HTR-8/SVneo (cell line): ENCODE data around the gene YWHAB.
"Not testable (repeated sequence)": the region's sequence is repeated elsewhere in the genome, so short reads cannot be mapped to it uniquely, and the experiment has no call there.

Experiments
- DNase-seq: peaks from one replicate; pipeline ENCODE4 v3.0.0; 2011; ENCODE audit warnings: low spot score, mixed read lengths; ENCODE audit not compliant: insufficient read length
- FAIRE-seq: peaks from 2 replicates; lab custom pipeline; 2011; peaks lifted over from hg19 to GRCh38; lab: Jason Lieb, UNC

The YWHAB gene

GRCh38 chr20:44864493-44864892 is 21.0 kb upstream of the YWHAB start:
- FAIRE-seq, DNase-seq: not testable (repeated sequence)

GRCh38 chr20:44866703-44867335 is 18.7 kb upstream of the YWHAB start:
- FAIRE-seq (peak; percentile 71), DNase-seq (no peak)

GRCh38 chr20:44869471-44869870 is 16.0 kb upstream of the YWHAB start:
- DNase-seq (no peak), FAIRE-seq (no peak)

DNA sequence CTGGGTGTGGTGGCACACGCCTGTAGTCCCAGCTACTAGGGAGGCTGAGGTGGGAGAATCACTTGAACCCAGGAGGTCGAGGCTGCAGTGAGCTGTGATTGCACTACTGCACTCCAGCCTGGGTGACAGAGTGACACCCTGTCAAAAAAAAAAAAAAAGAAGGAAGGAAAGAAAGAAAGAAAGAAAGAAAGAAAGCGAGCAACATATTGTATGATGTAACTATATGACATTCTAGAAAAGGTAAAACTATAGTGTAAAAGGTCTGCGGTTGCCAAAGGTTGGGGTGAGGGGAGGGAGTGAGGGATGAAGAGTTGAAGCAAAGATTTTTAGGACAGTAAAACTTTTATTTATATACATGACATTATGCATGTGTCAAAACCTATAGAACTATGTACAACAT is 3.1 kb upstream of the YWHAB start:
- FAIRE-seq, DNase-seq: not testable (repeated sequence)

DNA sequence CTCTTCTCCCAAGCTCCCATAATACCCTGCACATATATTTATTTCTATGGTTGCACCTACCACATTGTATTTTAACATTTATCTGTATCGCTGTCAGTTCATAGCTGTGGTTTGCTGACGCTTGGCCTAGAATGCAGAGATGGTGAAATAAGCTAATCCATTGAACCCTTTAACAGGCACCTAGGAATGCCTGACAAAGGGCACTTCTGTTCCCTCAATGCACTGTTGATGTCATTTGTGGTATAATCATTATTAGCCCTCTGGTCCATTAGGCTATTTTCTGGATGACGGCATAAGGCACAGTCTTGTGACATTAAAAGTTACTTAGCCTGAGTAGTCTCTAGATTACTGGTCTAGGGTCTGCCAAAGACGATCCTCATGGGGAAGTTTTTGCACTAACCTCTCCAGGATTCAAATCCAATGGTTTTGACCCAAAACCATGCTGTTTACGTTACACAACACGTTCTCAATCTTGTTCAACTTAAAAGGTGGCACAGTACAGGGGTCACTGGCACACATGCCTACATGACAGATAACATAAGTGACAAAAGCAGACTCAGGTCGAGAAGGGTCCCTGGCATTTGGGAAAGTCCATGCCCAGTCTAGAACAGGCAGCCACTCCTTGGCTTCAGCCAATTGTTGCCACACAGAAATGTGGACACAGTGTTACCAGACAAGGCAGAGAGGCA is 2.1 kb upstream of the YWHAB start:
- DNase-seq, result no peak
- peak; percentile 90 for FAIRE-seq

DNA sequence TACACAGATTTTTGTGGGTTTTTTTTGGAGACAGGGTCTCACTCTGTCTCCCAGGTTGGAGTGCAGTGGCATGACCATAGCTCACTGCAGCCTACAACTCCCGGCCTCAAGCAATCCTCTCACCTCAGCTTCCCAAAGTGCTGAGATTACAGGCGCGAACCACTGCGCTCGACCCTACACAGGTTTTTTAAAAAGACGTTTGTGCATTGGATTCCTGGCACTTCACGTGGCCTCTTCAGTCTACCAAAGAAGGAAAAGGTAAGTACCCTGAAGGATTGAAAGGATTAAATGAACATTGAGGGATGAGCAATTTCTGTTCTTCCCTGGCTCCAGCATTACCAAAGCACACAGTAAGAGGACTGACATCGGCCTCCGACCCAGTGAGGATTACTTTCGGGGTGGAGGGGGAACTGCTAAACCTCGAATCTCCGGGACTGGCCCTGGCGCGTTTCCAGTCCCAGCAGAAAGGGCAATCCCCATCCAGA is 556 bp upstream of the YWHAB start:
- FAIRE-seq (no peak), DNase-seq (no peak)

DNA sequence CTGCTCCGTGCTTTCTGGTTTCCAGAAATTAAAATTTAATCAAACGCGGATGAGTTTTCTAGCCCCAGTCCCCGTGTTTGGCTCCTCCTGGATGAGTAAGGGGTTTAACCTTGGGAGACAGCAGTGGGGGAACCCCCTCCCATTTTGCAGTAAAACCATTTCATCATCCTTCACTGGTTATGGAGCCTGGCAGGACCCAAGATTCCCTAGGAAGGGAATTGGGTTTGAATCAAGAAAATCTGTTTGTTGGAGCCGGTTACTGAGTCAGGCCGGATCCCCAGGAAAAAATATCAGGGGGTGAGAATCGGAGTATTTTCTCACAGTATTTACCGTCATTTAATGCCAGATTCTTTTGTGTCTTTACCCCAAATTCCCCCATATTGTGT is 754 bp downstream of the YWHAB start:
- DNase-seq (no peak), FAIRE-seq (no peak)

- peak; percentile 82 for FAIRE-seq
Measured at GRCh38 chr20:44886828-44887227, 1.3 kb downstream of the YWHAB start.

GRCh38 chr20:44887466-44887865 is 2.0 kb downstream of the YWHAB start:
- FAIRE-seq (no peak), DNase-seq (no peak)

More at GRCh38 chr20:44886828-44887227, 1.3 kb downstream of the YWHAB start:
- no peak for DNase-seq

GRCh38 chr20:44888226-44889103 is 3.0 kb downstream of the YWHAB start:
- DNase-seq (no peak), FAIRE-seq (no peak)

- FAIRE-seq (peak; percentile 4), DNase-seq (no peak)
Measured at GRCh38 chr20:44891826-44892225, 6.3 kb downstream of the YWHAB start.

DNA sequence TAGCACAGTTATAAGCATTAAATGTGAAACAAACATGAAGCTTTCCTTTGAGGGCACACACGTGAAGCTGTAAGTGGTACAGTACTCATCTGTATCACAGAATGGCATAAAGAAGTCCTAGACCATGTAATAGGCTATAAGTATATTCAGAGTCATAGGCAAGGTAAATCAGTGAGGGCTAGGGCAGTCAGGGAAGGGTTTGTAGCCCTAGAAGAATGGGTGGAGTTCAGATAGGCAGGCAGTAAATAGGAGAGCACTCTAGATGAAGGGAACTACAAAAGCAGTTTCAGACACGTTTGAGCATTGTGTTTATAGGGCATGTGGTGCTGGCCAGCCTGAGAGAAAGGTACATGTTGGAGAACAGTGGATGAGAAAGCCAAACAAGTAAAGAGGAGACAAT is 9.5 kb downstream of the YWHAB start:
- peak; percentile 69 for FAIRE-seq
- DNase-seq, result no peak

- DNase-seq (no peak), FAIRE-seq (peak; percentile 28)
Measured at GRCh38 chr20:44896583-44896982, 11.1 kb downstream of the YWHAB start.

GRCh38 chr20:44897133-44897532 is 11.6 kb downstream of the YWHAB start:
- no peak for DNase-seq
- no peak for FAIRE-seq

GRCh38 chr20:44900231-44900854 is 14.8 kb downstream of the YWHAB start:
- DNase-seq, result no peak

DNA sequence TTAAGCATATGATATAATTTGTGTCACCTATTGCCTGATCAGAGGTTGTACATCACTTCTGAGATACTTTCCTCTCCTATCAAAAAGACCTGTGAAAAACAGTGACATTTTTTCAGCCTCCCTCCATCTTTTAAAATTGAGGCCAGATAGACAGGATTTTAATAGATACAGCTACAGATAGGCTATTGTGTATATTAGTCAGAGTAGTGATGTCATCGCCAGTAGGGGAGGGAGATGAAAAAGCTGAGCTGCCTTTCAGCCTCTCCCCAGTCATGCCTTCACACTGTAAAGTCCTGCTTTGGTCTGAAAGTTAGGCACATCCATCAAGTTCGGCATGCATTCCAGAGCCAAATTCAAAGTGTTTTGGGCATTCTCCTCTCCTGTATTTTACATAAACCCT is 16.5 kb downstream of the YWHAB start:
- no peak for DNase-seq
- FAIRE-seq, result peak; percentile 74

More at GRCh38 chr20:44900231-44900854, 14.8 kb downstream of the YWHAB start:
- FAIRE-seq, result peak; percentile 82

- FAIRE-seq (peak; percentile 55), DNase-seq (no peak)
Measured at GRCh38 chr20:44904377-44904776, 18.9 kb downstream of the YWHAB start.

- DNase-seq (no peak), FAIRE-seq (peak; percentile 28)
Measured at GRCh38 chr20:44908987-44909871, 23.7 kb downstream of the YWHAB start.
